ENCODE results near the gene PPM1B.

The PPM1B gene

DNA sequence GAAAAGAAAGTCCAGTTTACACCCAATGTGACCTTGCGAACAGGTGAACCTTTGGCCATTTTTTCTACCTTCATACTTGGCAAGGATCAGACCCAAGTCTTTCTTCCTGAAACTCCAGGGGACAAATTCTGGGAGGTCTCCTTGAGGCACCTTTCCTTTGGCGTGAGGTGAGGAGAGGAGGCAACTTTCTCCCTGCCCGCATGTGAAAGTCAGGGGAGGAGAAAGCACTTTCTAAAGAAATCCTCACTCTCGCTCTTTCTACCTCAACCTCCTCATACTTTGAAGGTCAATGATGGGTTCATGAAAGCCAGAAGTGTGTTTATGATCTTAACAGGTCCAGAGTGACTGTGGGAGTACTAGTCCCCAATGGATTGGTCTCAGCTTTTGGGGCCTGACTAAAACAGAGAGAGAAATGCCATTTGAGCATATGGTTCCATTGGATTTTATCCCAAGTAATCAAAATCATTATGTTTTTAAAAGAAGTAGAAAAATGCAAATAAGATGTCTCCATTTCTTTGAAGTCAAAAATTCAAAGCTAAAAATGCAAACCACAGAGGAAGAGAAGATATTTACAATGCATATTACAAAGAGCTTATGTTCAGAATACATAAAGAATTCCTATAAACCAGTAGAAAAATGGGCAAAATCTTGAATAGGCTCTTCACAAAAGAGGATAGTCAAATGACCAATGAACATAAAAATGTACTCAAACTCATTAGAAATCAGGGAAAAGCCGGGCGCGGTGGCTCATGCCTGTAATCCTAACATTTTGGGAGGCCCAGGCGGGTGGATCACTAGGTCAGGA lies 15.6 kb upstream of the PPM1B start:
- Histone ChIP-seq H3K79me2 (ENCODE audit: insufficient read depth, low read length) (no peaks in the 10 kb centered on the region), H4K20me1 (ENCODE audit: insufficient read depth, low read length) (no peaks in the 10 kb centered on the region), H3K4me1 (ENCODE audit: insufficient read depth, low read length) (no peaks in the 10 kb centered on the region), H3K4me3 (ENCODE audit: low read depth in 1 of 2, low read length in 2 of 2) (no peak overlapping the region), H3K27ac (ENCODE audit: low read length) (no peak overlapping the region), H3K4me2 (ENCODE audit: insufficient read depth, low read length) (no peak overlapping the region), H3K9ac (ENCODE audit: low read depth, low read length) (no peak overlapping the region), H3K9me3 (ENCODE audit: insufficient read depth, low read length, severe bottlenecking) (no peaks in the 10 kb centered on the region), H2AFZ (ENCODE audit: low read depth, low read length) (no peak overlapping the region), H3K27me3 (ENCODE audit: insufficient read depth, low read length, poor library complexity) (no peaks in the 10 kb centered on the region), H3K36me3 (ENCODE audit: insufficient read depth, low read length) (no peaks in the 10 kb centered on the region)
- ATAC-seq (ENCODE audit: insufficient read depth, low read depth) = no peak
- DNase-seq = no peak
- TF ChIP-seq, protein P1, sequence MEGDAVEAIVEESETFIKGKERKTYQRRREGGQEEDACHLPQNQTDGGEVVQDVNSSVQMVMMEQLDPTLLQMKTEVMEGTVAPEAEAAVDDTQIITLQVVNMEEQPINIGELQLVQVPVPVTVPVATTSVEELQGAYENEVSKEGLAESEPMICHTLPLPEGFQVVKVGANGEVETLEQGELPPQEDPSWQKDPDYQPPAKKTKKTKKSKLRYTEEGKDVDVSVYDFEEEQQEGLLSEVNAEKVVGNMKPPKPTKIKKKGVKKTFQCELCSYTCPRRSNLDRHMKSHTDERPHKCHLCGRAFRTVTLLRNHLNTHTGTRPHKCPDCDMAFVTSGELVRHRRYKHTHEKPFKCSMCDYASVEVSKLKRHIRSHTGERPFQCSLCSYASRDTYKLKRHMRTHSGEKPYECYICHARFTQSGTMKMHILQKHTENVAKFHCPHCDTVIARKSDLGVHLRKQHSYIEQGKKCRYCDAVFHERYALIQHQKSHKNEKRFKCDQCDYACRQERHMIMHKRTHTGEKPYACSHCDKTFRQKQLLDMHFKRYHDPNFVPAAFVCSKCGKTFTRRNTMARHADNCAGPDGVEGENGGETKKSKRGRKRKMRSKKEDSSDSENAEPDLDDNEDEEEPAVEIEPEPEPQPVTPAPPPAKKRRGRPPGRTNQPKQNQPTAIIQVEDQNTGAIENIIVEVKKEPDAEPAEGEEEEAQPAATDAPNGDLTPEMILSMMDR (IDR thresholded peaks at IDR 0.05; ENCODE audit: borderline replicate concordance, extremely low read depth, low read length, poor library complexity, severe bottlenecking) = no peak
- no peak for TF ChIP-seq EZH2 (IDR thresholded peaks at IDR 0.05; ENCODE audit: borderline replicate concordance, low read depth, low read length, severe bottlenecking)

DNA sequence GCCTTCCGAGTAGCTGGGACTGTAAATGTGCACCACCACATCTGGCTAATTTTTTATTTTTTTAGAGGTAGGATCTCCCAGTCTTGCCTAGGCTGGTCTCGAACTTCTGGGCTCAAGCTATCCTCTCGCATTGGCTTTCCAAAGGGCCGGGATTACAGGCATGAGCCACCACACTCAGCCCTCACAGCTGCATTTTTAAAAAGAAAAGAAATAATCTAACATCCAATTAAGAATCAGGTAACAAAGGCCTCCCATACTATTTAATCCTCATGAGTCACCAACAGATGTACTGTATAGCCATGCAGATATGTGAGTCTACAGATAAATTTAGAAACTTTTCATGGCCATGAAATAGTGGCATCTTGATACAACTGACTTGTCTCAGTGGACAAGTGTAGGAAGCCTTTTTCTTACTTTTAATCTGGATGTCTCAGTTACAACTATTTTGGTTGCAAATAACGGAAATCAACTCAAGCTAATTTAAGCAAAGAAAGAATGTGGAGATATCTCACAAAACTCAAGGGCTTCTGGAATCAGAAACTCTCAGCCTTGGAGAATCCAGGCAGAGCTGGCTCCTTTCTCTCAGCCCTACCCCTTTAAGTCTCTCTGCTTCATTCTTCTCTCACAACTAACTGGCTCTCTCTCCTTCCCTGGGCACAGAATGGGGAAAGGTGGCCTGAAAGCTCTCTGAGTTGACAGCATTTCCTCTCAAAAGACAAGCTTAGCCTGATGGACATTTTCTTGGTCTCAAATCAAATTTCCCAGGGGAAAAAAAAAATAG lies 12.8 kb upstream of the PPM1B start:
- Histone ChIP-seq H3K27ac (ENCODE audit: low read length) (no peak overlapping the region), H3K79me2 (ENCODE audit: insufficient read depth, low read length) (no peaks in the 10 kb centered on the region), H3K4me2 (ENCODE audit: insufficient read depth, low read length) (no peak overlapping the region), H3K27me3 (ENCODE audit: insufficient read depth, low read length, poor library complexity) (no peaks in the 10 kb centered on the region), H2AFZ (ENCODE audit: low read depth, low read length) (no peak overlapping the region), H4K20me1 (ENCODE audit: insufficient read depth, low read length) (no peaks in the 10 kb centered on the region), H3K4me3 (ENCODE audit: low read depth in 1 of 2, low read length in 2 of 2) (no peak overlapping the region), H3K4me1 (ENCODE audit: insufficient read depth, low read length) (no peaks in the 10 kb centered on the region), H3K9ac (ENCODE audit: low read depth, low read length) (no peak overlapping the region), H3K36me3 (ENCODE audit: insufficient read depth, low read length) (no peaks in the 10 kb centered on the region), H3K9me3 (ENCODE audit: insufficient read depth, low read length, severe bottlenecking) (no peaks in the 10 kb centered on the region)
- ATAC-seq (ENCODE audit: insufficient read depth, low read depth) (no peak), DNase-seq (no peak)
- no peak for TF ChIP-seq EZH2 (IDR thresholded peaks at IDR 0.05; ENCODE audit: borderline replicate concordance, low read depth, low read length, severe bottlenecking)
- TF ChIP-seq, protein P1 (IDR thresholded peaks at IDR 0.05; ENCODE audit: borderline replicate concordance, extremely low read depth, low read length, poor library complexity, severe bottlenecking) = no peak

DNA sequence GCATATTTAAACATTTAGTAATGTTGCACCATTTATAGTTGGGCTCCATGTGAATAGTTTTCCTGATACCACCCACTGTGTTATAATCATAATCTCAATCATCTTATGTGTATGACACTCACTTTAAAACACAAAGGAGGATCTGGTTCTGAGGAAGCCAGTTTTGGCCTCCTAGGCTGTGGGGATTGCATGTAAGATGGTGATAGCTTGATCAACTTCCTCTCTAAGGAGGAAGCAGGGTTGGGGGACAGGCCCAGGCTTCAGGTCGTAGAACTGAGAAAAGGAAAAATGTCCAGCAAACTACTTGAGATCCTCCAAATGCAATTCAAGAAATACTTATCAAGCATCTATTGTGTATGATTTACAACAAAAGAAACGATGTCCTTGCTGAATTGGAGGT lies 4.9 kb upstream of the PPM1B start:
- H4K20me1 ChIP-seq (ENCODE audit: insufficient read depth, low read length) = no peaks in the 10 kb centered on the region
- no peak for DNase-seq
- peaks cover 6% of the 10 kb centered on the region for H3K9me3 ChIP-seq (ENCODE audit: insufficient read depth, low read length, severe bottlenecking)
- no peak overlapping the region for H3K4me2 ChIP-seq (ENCODE audit: insufficient read depth, low read length)
- H3K4me3 ChIP-seq (ENCODE audit: low read depth in 1 of 2, low read length in 2 of 2) = no peak overlapping the region
- H3K79me2 ChIP-seq (ENCODE audit: insufficient read depth, low read length) = peaks cover under 1% of the 10 kb centered on the region
- peaks cover 10% of the 10 kb centered on the region for H3K4me1 ChIP-seq (ENCODE audit: insufficient read depth, low read length)
- 0 out of 2 replicates have a peak overlapping the region, but pooled peaks have one; percentile 32 for H2AFZ ChIP-seq (ENCODE audit: low read depth, low read length)
- H3K27me3 ChIP-seq (ENCODE audit: insufficient read depth, low read length, poor library complexity) = no peaks in the 10 kb centered on the region
- TF ChIP-seq EZH2 (IDR thresholded peaks at IDR 0.05; ENCODE audit: borderline replicate concordance, low read depth, low read length, severe bottlenecking) = no peak
- TF ChIP-seq, protein P1 (IDR thresholded peaks at IDR 0.05; ENCODE audit: borderline replicate concordance, extremely low read depth, low read length, poor library complexity, severe bottlenecking) = no peak
- H3K36me3 ChIP-seq (ENCODE audit: insufficient read depth, low read length) = no peaks in the 10 kb centered on the region
- no peak overlapping the region for H3K27ac ChIP-seq (ENCODE audit: low read length)
- ATAC-seq (ENCODE audit: insufficient read depth, low read depth) = no peak
- H3K9ac ChIP-seq (ENCODE audit: low read depth, low read length) = no peak overlapping the region

Data from DND-41 (cell line).